OCI-LY7 (cell line): ENCODE results near the gene GMPPA. TPM values are rescaled to one million over a fixed set of nuclear protein-coding genes. Genes with fewer than 3 reads are reported as not detected.

Experiments
- BruUV-seq: library from RNA; stranded (reverse); fragments of 400-500 nt; replicated peaks from 2 replicates; lab custom pipeline; 2021; lab: Mats Ljungman, UMichigan
- CTCF ChIA-PET: fragments of 300-600 bp; sonication (Branson Sonifier 250); formaldehyde crosslinking; loops from one replicate; lab custom pipeline; 2022; ENCODE audit warnings: antibody characterized with exemption; ENCODE audit not compliant: unreplicated experiment; lab: Charles Lee
- POLR2A ChIA-PET: fragments of 300-600 bp; sonication (Branson Sonifier 250); formaldehyde crosslinking; loops from one replicate; lab custom pipeline; 2022; ENCODE audit warnings: antibody characterized with exemption; lab: Charles Lee
- DNase-seq: peaks from one replicate; pipeline ENCODE4 v3.0.0-alpha.2; 2015; ENCODE audit warnings: low spot score
- H2AFZ ChIP-seq: fragments of 200-600 bp; sonication (generic), shearing (Covaris generic); 2 replicates; pipeline ENCODE4 v1.6.1; 2014; ENCODE audit warnings: mild to moderate bottlenecking, antibody characterized with exemption, low read length, moderate library complexity
- H3K27ac ChIP-seq: fragments of 200-600 bp; sonication (generic); 2 replicates; pipeline ENCODE4 v1.5.1; 2014; ENCODE audit warnings: mixed run types, low read depth, mild to moderate bottlenecking, moderate library complexity, low read length, inconsistent platforms; ENCODE audit not compliant: poor library complexity, severe bottlenecking
- H3K36me3 ChIP-seq: fragments of 200-600 bp; sonication (generic); 2 replicates; pipeline ENCODE4 v1.6.1; 2014; ENCODE audit warnings: mild to moderate bottlenecking, antibody characterized with exemption, low read length, moderate library complexity, mixed read lengths; ENCODE audit not compliant: insufficient read depth
- H3K4me1 ChIP-seq: fragments of 200-600 bp; sonication (generic); 2 replicates; pipeline ENCODE4 v1.5.1; 2014; ENCODE audit warnings: mild to moderate bottlenecking, low read length; ENCODE audit not compliant: insufficient read depth, poor library complexity, severe bottlenecking
- H3K4me2 ChIP-seq: fragments of 200-600 bp; sonication (generic); 2 replicates; pipeline ENCODE4 v1.6.1; 2014; ENCODE audit warnings: mild to moderate bottlenecking, low read length
- H3K4me3 ChIP-seq: fragments of 200-600 bp; sonication (generic); 2 replicates; pipeline ENCODE4 v1.5.1; 2014; ENCODE audit warnings: mild to moderate bottlenecking, low read depth, low read length; ENCODE audit not compliant: poor library complexity, severe bottlenecking
- H3K79me2 ChIP-seq: fragments of 200-600 bp; sonication (generic); 2 replicates; pipeline ENCODE4 v1.6.1; 2016; ENCODE audit warnings: low read depth, mild to moderate bottlenecking, low read length, moderate library complexity, mixed read lengths; ENCODE audit not compliant: insufficient read depth
- H3K9me2 ChIP-seq: fragments of 200-600 bp; sonication (generic); 2 replicates; pipeline ENCODE4 v1.6.1; 2016; ENCODE audit warnings: mild to moderate bottlenecking, low read length, mixed read lengths; ENCODE audit not compliant: insufficient read depth
- H3K9me3 ChIP-seq: fragments of 200-600 bp; sonication (generic); 2 replicates; pipeline ENCODE4 v1.6.1; 2014; ENCODE audit warnings: mild to moderate bottlenecking, mixed run types, low read length, mixed read lengths
- H4K20me1 ChIP-seq: fragments of 200-600 bp; sonication (generic); 2 replicates; pipeline ENCODE4 v1.6.1; 2014; ENCODE audit warnings: mild to moderate bottlenecking, antibody characterized with exemption, low read length, moderate library complexity, mixed read lengths; ENCODE audit not compliant: insufficient read depth
- CTCF ChIP-seq: fragments of 200-600 bp; sonication (generic); conservative IDR thresholded peaks from 2 replicates; pipeline ENCODE4 v1.5.1; 2014; ENCODE audit warnings: mild to moderate bottlenecking, antibody characterized with exemption, low read length, moderate library complexity, mixed read lengths
- EZH2phosphoT487 ChIP-seq: fragments of 200-600 bp; sonication (generic); IDR thresholded peaks from 2 replicates; pipeline ENCODE4 v1.6.1; 2018; ENCODE audit warnings: low read depth, borderline replicate concordance, mild to moderate bottlenecking, mixed run types, antibody characterized with exemption, low read length, moderate library complexity, mixed read lengths
- intact Hi-C: fragments of 100-400 bp; cut with micrococcal nuclease; formaldehyde crosslinking; loops from one replicate; pipeline ENCODE4 v1.10.0; 2022; ENCODE audit not compliant: unreplicated experiment
- total RNA-seq, 2 experiments: library from RNA; depleted of rRNA in 1 of 2; stranded (reverse); fragments of >200 nt in 1 of 2; shearing (Covaris generic) in 1 of 2; gene quantifications; 2 replicates each; pipeline ENCODE4 v1.2.3, GENCODE V29; 2014 to 2022

GMPPA gene
- total RNA-seq, 2 experiments from 2014 or later: 28.4 to 46.4 TPM

- no peak overlapping the region for H3K4me3 ChIP-seq
- ChIA-PET CTCF (no interaction called here), POLR2A (no interaction called here)
- no peaks in the 10 kb centered on the region for H3K9me3 ChIP-seq
- H3K27ac ChIP-seq: no peak overlapping the region
- H2AFZ ChIP-seq: no peak overlapping the region
- no peaks in the 10 kb centered on the region for H4K20me1 ChIP-seq
- H3K9me2 ChIP-seq: no peaks in the 10 kb centered on the region
- TF ChIP-seq EZH2phosphoT487 (no peak), CTCF (no peak)
- no peaks in the 10 kb centered on the region for H3K36me3 ChIP-seq
- H3K79me2 ChIP-seq: no peaks in the 10 kb centered on the region
- peaks cover 10% of the 10 kb centered on the region for H3K4me1 ChIP-seq
- H3K4me2 ChIP-seq: no peak overlapping the region
- DNase-seq: no peak
- BruUV-seq: no TSS peak
- intact Hi-C loops: no loop called here
Measured at GRCh38 chr2:219512524-219513216, 14.0 kb downstream of the GMPPA start.

GRCh38 chr2:219513787-219514186, 15.1 kb downstream of the GMPPA start:
- Histone ChIP-seq H3K4me3 (no peak overlapping the region), H2AFZ (no peak overlapping the region), H3K79me2 (no peaks in the 10 kb centered on the region), H3K4me1 (peaks cover 8% of the 10 kb centered on the region), H3K9me3 (no peaks in the 10 kb centered on the region), H3K36me3 (no peaks in the 10 kb centered on the region), H3K9me2 (no peaks in the 10 kb centered on the region), H3K27ac (no peak overlapping the region), H4K20me1 (no peaks in the 10 kb centered on the region), H3K4me2 (no peak overlapping the region)
- DNase-seq: no peak
- no peak for TF ChIP-seq EZH2phosphoT487
- TF ChIP-seq CTCF: no peak
- no TSS peak for BruUV-seq
- ChIA-PET POLR2A (no interaction called here), CTCF (no interaction called here)
- intact Hi-C loops: no loop called here

- no peaks in the 10 kb centered on the region for H3K36me3 ChIP-seq
- H3K4me1 ChIP-seq: peaks cover 3% of the 10 kb centered on the region
- intact Hi-C loops: no loop called here
- POLR2A ChIA-PET: no interaction called here
- H3K9me3 ChIP-seq: no peaks in the 10 kb centered on the region
- H4K20me1 ChIP-seq: no peaks in the 10 kb centered on the region
- no TSS peak for BruUV-seq
- no peak within 1 kb of the TSS for H3K4me3 ChIP-seq
- no peak within 1 kb of the TSS for H3K4me2 ChIP-seq
- no peak for TF ChIP-seq EZH2phosphoT487
- no peak for TF ChIP-seq CTCF
- no peak within 1 kb of the TSS for H2AFZ ChIP-seq
- CTCF ChIA-PET: no interaction called here
- H3K79me2 ChIP-seq: no peaks in the 10 kb centered on the region
- no peaks in the 10 kb centered on the region for H3K9me2 ChIP-seq
- no peak for DNase-seq
- no peak within 1 kb of the TSS for H3K27ac ChIP-seq
Measured at GRCh38 chr2:219514196-219514761, 15.6 kb downstream of the GMPPA start, which contains the start of gene ASIC4. TSS of gene ASIC4 (plus strand) at chr2:219514482. CDS start at chr2:219514725, 243 bp downstream.
